HL-60 (cell line): Measurements from ENCODE around the gene RNGTT.

Experiments used
- DNase-seq, 2 experiments: peaks; one replicate each; pipeline ENCODE4 v3.0.0-alpha.2; 2010 to 2020; ENCODE audit warnings: low read depth in 1 of 2, low spot score in 1 of 2
- H3K27ac ChIP-seq: fragments of 250-450 bp; sonication (Bioruptor Pico); replicated peaks from 2 replicates; pipeline ENCODE4 v1.5.1; 2020; ENCODE audit warnings: mild to moderate bottlenecking, moderate library complexity
- H3K27me3 ChIP-seq: fragments of 250-450 bp; sonication (Bioruptor Pico); 2 replicates; pipeline ENCODE4 v1.5.1; 2021; ENCODE audit warnings: mild to moderate bottlenecking, moderate library complexity; ENCODE audit not compliant: insufficient read depth, poor library complexity, severe bottlenecking
- H3K4me3 ChIP-seq: replicated peaks from 2 replicates; pipeline ENCODE4 v1.5.1; 2011; ENCODE audit warnings: mild to moderate bottlenecking, control low read depth, low read length; ENCODE audit not compliant: insufficient read depth
- CTCF ChIP-seq: IDR thresholded peaks from one replicate; pipeline ENCODE4 v1.5.1; 2011; ENCODE audit warnings: low read length, control low read depth, inconsistent platforms; ENCODE audit not compliant: insufficient read depth
- GABPA ChIP-seq: IDR thresholded peaks from 2 replicates; pipeline ENCODE4 v1.6.1; 2012; ENCODE audit warnings: low read depth
- POLR2AphosphoS5 ChIP-seq: IDR thresholded peaks from 2 replicates; pipeline ENCODE4 v1.6.1; 2012; ENCODE audit warnings: low read depth
- SPI1 ChIP-seq: IDR thresholded peaks from 2 replicates; pipeline ENCODE4 v1.6.1; 2012; ENCODE audit warnings: low read depth, mild to moderate bottlenecking, borderline replicate concordance
- TF ChIP-seq, protein P1 (sequence below): IDR thresholded peaks from 2 replicates; pipeline ENCODE4 v1.6.1; 2012; ENCODE audit warnings: low read depth; ENCODE audit not compliant: insufficient replicate concordance

The RNGTT gene

GRCh38 chr6:88865275-88865674 is 98.1 kb downstream of the RNGTT start:
- H3K27me3 ChIP-seq: no peaks in the 10 kb centered on the region
- H3K27ac ChIP-seq: no peak overlapping the region
- DNase-seq: no peak
- no peak for TF ChIP-seq SPI1
- no peak for TF ChIP-seq GABPA
- no peak for TF ChIP-seq CTCF
- TF ChIP-seq, protein P1, sequence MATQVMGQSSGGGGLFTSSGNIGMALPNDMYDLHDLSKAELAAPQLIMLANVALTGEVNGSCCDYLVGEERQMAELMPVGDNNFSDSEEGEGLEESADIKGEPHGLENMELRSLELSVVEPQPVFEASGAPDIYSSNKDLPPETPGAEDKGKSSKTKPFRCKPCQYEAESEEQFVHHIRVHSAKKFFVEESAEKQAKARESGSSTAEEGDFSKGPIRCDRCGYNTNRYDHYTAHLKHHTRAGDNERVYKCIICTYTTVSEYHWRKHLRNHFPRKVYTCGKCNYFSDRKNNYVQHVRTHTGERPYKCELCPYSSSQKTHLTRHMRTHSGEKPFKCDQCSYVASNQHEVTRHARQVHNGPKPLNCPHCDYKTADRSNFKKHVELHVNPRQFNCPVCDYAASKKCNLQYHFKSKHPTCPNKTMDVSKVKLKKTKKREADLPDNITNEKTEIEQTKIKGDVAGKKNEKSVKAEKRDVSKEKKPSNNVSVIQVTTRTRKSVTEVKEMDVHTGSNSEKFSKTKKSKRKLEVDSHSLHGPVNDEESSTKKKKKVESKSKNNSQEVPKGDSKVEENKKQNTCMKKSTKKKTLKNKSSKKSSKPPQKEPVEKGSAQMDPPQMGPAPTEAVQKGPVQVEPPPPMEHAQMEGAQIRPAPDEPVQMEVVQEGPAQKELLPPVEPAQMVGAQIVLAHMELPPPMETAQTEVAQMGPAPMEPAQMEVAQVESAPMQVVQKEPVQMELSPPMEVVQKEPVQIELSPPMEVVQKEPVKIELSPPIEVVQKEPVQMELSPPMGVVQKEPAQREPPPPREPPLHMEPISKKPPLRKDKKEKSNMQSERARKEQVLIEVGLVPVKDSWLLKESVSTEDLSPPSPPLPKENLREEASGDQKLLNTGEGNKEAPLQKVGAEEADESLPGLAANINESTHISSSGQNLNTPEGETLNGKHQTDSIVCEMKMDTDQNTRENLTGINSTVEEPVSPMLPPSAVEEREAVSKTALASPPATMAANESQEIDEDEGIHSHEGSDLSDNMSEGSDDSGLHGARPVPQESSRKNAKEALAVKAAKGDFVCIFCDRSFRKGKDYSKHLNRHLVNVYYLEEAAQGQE: no peak
- H3K4me3 ChIP-seq: no peak overlapping the region

DNA sequence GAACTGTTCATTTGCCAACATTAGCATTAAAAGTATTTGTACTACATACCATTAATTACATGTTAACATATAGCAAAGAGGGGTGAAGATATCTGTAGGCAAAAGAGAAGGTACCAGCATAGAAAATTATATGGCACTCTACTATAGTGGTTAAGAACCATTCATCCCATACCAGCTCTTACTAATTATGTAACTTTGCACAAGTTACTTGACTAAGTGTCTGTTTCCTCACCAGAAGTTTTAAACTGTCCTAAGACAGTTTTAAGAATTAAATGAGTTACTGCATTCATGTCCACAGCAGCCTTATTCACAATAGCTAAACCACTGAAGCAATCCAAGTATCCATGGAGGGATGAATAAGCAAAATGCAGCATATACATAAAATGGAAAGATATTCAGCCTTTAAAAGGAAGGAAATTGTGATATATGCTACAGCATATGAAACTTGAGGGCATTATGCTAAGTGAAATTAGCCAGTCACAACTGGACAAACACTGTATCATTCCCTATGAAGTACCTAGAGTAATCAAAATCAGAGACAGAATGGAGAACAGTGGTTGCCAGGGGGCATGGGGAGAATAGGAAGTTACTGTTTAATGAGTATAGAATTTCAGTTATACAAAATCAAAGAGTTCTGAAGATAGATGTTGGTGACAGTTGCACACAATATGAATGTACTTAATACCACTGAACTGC is 98.9 kb downstream of the RNGTT start:
- DNase-seq: no peak
- H3K27me3 ChIP-seq: no peaks in the 10 kb centered on the region
- TF ChIP-seq SPI1: no peak
- H3K27ac ChIP-seq: no peak overlapping the region
- H3K4me3 ChIP-seq: no peak overlapping the region

DNA sequence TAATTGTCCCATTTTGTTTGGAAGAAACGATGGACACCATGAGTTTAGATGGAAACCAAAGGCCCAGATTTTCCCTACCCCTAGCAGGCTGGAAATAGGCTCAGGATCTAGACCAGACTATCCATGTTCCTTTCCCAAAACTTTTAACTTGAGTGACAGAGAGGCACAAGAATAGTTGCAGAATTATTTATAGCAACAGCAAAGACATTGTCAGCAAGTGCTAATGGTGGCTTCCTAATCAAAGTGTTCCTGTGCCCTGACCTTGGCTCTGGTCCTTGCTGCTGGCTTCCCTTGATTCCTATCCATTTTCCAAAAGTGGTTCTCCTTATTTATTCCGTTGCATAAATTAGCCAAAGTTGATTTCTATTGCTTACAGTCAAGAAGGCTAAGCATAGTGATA is 103.1 kb downstream of the RNGTT start:
- H3K27me3 ChIP-seq: no peaks in the 10 kb centered on the region
- TF ChIP-seq SPI1: no peak
- TF ChIP-seq CTCF: no peak
- TF ChIP-seq POLR2AphosphoS5: no peak
- TF ChIP-seq GABPA: no peak
- TF ChIP-seq, protein P1: no peak
- H3K27ac ChIP-seq: no peak overlapping the region
- H3K4me3 ChIP-seq: no peak overlapping the region
- no peak for DNase-seq

- H3K27me3 ChIP-seq: no peaks in the 10 kb centered on the region
- no peak for DNase-seq
- H3K27ac ChIP-seq: no peak overlapping the region
- H3K4me3 ChIP-seq: no peak overlapping the region
- no peak for TF ChIP-seq SPI1
- no peak for TF ChIP-seq POLR2AphosphoS5
- TF ChIP-seq CTCF: no peak
- TF ChIP-seq, protein P1: no peak
- no peak for TF ChIP-seq GABPA
These were observed 105.0 kb downstream of the RNGTT start for GRCh38 chr6:88858455-88858854.
